Liver (tissue), 9 donors: ENCODE results near the gene CHSY1. TPM values are rescaled to one million over a fixed set of nuclear protein-coding genes. Genes with fewer than 3 reads are reported as not detected.

Experiments
- DNase-seq: peaks from one replicate; pipeline ENCODE4 v3.0.0-alpha.2; 2017; ENCODE audit warnings: low spot score
- H3K27ac ChIP-seq, 2 donors: one replicate each; pipeline ENCODE4 v1.7.0; 2013; ENCODE audit warnings: inconsistent platforms in 2 of 2, low read length in 2 of 2, control low read depth in 1 of 2, low read depth in 1 of 2, mild to moderate bottlenecking in 1 of 2
- H3K27me3 ChIP-seq, 4 donors: one replicate each; pipeline versions ENCODE4 v1.6.1 to v1.7.0; 2013; ENCODE audit warnings: low read length in 3 of 4, inconsistent platforms in 1 of 4, mild to moderate bottlenecking in 1 of 4, moderate library complexity in 1 of 4; ENCODE audit not compliant: control insufficient read depth in 4 of 4, insufficient read depth in 4 of 4
- H3K36me3 ChIP-seq, 4 donors: one replicate each; pipeline versions ENCODE4 v1.6.1 to v1.7.0; 2013; ENCODE audit warnings: low read length in 3 of 4, mild to moderate bottlenecking in 3 of 4, low read depth in 1 of 4, moderate library complexity in 1 of 4; ENCODE audit not compliant: control insufficient read depth in 4 of 4, insufficient read depth in 3 of 4
- H3K4me1 ChIP-seq, 4 donors: one replicate each; pipeline versions ENCODE4 v1.6.1 to v1.7.0; 2013; ENCODE audit warnings: low read length in 3 of 4, mild to moderate bottlenecking in 3 of 4, moderate library complexity in 1 of 4; ENCODE audit not compliant: control insufficient read depth in 4 of 4, insufficient read depth in 4 of 4
- H3K4me3 ChIP-seq, 3 donors: one replicate each; pipeline versions ENCODE4 v1.6.1 to v1.7.0; 2013; ENCODE audit warnings: low read length in 3 of 3, control low read depth in 1 of 3, low read depth in 1 of 3, mild to moderate bottlenecking in 1 of 3
- H3K9ac ChIP-seq, 2 donors: one replicate each; pipeline ENCODE4 v1.7.0; 2013; ENCODE audit warnings: low read length in 2 of 2, mild to moderate bottlenecking in 2 of 2, moderate library complexity in 2 of 2, control low read depth in 1 of 2, low read depth in 1 of 2
- H3K9me3 ChIP-seq, 4 donors: one replicate each; pipeline versions ENCODE4 v1.6.1 to v1.7.0; 2013; ENCODE audit warnings: low read length in 3 of 4; ENCODE audit not compliant: control insufficient read depth in 4 of 4
- ATF3 ChIP-seq: IDR thresholded peaks from 2 replicates; pipeline ENCODE4 v1.6.1; 2016; ENCODE audit warnings: antibody characterized with exemption
- CTCF ChIP-seq: fragments of 150-350 bp; IDR thresholded peaks from 2 replicates; pipeline ENCODE4 v1.5.1; 2017; ENCODE audit warnings: improper control_type of control experiment, low read depth, low read length; ENCODE audit not compliant: missing input control
- EGR1 ChIP-seq, 2 donors: IDR thresholded peaks; 2 replicates each; pipeline ENCODE4 v1.6.1; 2016 to 2018; ENCODE audit warnings: antibody characterized with exemption in 2 of 2, low read depth in 2 of 2
- FOXA1 ChIP-seq: IDR thresholded peaks from 2 replicates; pipeline ENCODE4 v1.6.1; 2016; ENCODE audit warnings: antibody characterized with exemption
- FOXA2 ChIP-seq: IDR thresholded peaks from 2 replicates; pipeline ENCODE4 v1.6.1; 2016; ENCODE audit warnings: antibody characterized with exemption
- HNF4A ChIP-seq, 2 donors: conservative IDR thresholded peaks; 2 replicates each; pipeline ENCODE4 v1.6.1; 2016; ENCODE audit warnings: antibody characterized with exemption in 2 of 2, mild to moderate bottlenecking in 2 of 2
- HNF4G ChIP-seq: IDR thresholded peaks from 2 replicates; pipeline ENCODE4 v1.6.1; 2016; ENCODE audit warnings: antibody characterized with exemption
- JUND ChIP-seq, 2 donors: IDR thresholded peaks; 2 replicates each; pipeline ENCODE4 v1.6.1; 2016; ENCODE audit warnings: antibody characterized with exemption in 2 of 2
- MAX ChIP-seq: IDR thresholded peaks from 2 replicates; pipeline ENCODE4 v1.6.1; 2016; ENCODE audit warnings: antibody characterized with exemption
- NR2F2 ChIP-seq: IDR thresholded peaks from 2 replicates; pipeline ENCODE4 v1.6.1; 2016; ENCODE audit warnings: antibody characterized with exemption
- REST ChIP-seq: IDR thresholded peaks from 2 replicates; pipeline ENCODE4 v1.6.1; 2016; ENCODE audit warnings: antibody characterized with exemption, mild to moderate bottlenecking
- RXRA ChIP-seq, 2 donors: IDR thresholded peaks; 2 replicates each; pipeline ENCODE4 v1.6.1; 2017 to 2018; ENCODE audit warnings: antibody characterized with exemption in 2 of 2, mild to moderate bottlenecking in 1 of 2
- SP1 ChIP-seq: IDR thresholded peaks from 2 replicates; pipeline ENCODE4 v1.6.1; 2018; ENCODE audit warnings: antibody characterized with exemption, mild to moderate bottlenecking
- TAF1 ChIP-seq: conservative IDR thresholded peaks from 2 replicates; pipeline ENCODE4 v1.6.1; 2016; ENCODE audit warnings: antibody characterized with exemption, mild to moderate bottlenecking
- YY1 ChIP-seq: IDR thresholded peaks from 2 replicates; pipeline ENCODE4 v1.6.1; 2016; ENCODE audit warnings: antibody characterized with exemption, mild to moderate bottlenecking
- WGBS: extraction: QIAGEN DNeasy Blood & Tissue Kit; methylation state at CpG from one replicate; pipeline ENCODE4 v1.1.7; 2013; 5-methylcytosine and 5-hydroxymethylcytosine counted together
- polyA plus RNA-seq, 2 donors: library from polyadenylated mRNA; stranded (reverse) in 1 of 2; unstranded in 1 of 2; fragments of 200-250 nt in 1 of 2; fragments of >200 nt in 1 of 2; fragmentation: Nextera tagmentation in 1 of 2; extraction: Ambion mirVana in 1 of 2; gene quantifications; one replicate each; pipeline versions ENCODE4 v1.2.1 to v1.2.3, GENCODE V29; 2013 to 2015
- total RNA-seq, 2 donors: library from RNA; depleted of rRNA; stranded (reverse); fragments of >200 nt; gene quantifications; one replicate each; pipeline ENCODE4 v1.2.3, GENCODE V29; 2014
- donor health status: healthy.
- donor health status: healthy.
- donor health status: healthy.
- donor health status: healthy.
- donor health status: healthy.

CHSY1 gene
- total and polyA plus RNA-seq, 4 donors = 1.4 to 12.3 (median 6.6) TPM

- Histone ChIP-seq H3K4me1 (no peaks in the 10 kb centered on the region), H3K27me3 (no peaks in the 10 kb centered on the region), H3K4me3 (no peak overlapping the region), H3K9ac (no peak overlapping the region), H3K9me3 (no peaks in the 10 kb centered on the region), H3K27ac (peak overlapping the region in 1 of 2 donors; percentile 45), H3K36me3 (no peaks in the 10 kb centered on the region)
- TF ChIP-seq FOXA2 (no peak), RXRA (IDR thresholded peaks at IDR 0.05) (no peak)
- 88% methylated on average over 17 of the region's 17 CpGs for WGBS
- no peak for DNase-seq
These were observed 58.7 kb downstream of the CHSY1 start for GRCh38 chr15:101193120-101193644.

GRCh38 chr15:101192081-101192480 lies 59.8 kb downstream of the CHSY1 start:
- Histone ChIP-seq H3K4me1 (no peaks in the 10 kb centered on the region), H3K9ac (no peak overlapping the region)
- whole genome bisulfite sequencing = 79% methylated on average over 3 of the region's 3 CpGs

GRCh38 chr15:101191242-101191641 lies 60.6 kb downstream of the CHSY1 start:
- TF ChIP-seq RXRA (IDR thresholded peaks at IDR 0.05) (no peak), YY1 (no peak), SP1 (no peak), CTCF (no peak), HNF4A (conservative IDR thresholded peaks at IDR 0.05) (no peak), HNF4G (no peak), TAF1 (no peak), NR2F2 (no peak), JUND (IDR thresholded peaks at IDR 0.05) (no peak), FOXA2 (no peak), FOXA1 (no peak)
- Histone ChIP-seq H3K4me3 (no peak overlapping the region), H3K36me3 (no peaks in the 10 kb centered on the region), H3K27ac (peak overlapping the region in 1 of 2 donors; percentile 25), H3K9me3 (no peaks in the 10 kb centered on the region), H3K9ac (no peak overlapping the region), H3K27me3 (no peaks in the 10 kb centered on the region), H3K4me1 (no peaks in the 10 kb centered on the region)
- WGBS = 77% methylated on average over 3 of the region's 3 CpGs
- no peak for DNase-seq

More at GRCh38 chr15:101192081-101192480, 59.8 kb downstream of the CHSY1 start:
- Histone ChIP-seq H3K36me3 (no peaks in the 10 kb centered on the region), H3K27me3 (no peaks in the 10 kb centered on the region), H3K4me3 (no peak overlapping the region), H3K27ac (no peak overlapping the region), H3K9me3 (no peaks in the 10 kb centered on the region)
- no peak for TF ChIP-seq HNF4G
- no peak for TF ChIP-seq TAF1
- TF ChIP-seq SP1 = no peak
- no peak for TF ChIP-seq HNF4A (conservative IDR thresholded peaks at IDR 0.05)
- TF ChIP-seq FOXA2 = no peak
- DNase-seq = no peak

GRCh38 chr15:101190092-101190595 lies 61.7 kb downstream of the CHSY1 start:
- H3K4me3 ChIP-seq = no peak overlapping the region
- WGBS = 85% methylated on average over 3 of the region's 3 CpGs
- H3K9ac ChIP-seq = no peak overlapping the region
- peak overlapping the region; percentile 40 to 72 for H3K27ac ChIP-seq
- H3K9me3 ChIP-seq = no peaks in the 10 kb centered on the region
- no peaks in the 10 kb centered on the region for H3K27me3 ChIP-seq
- no peaks in the 10 kb centered on the region for H3K4me1 ChIP-seq
- no peaks in the 10 kb centered on the region for H3K36me3 ChIP-seq
- no peak for DNase-seq
- TF ChIP-seq FOXA1 (no peak), ATF3 (no peak), SP1 (no peak), REST (no peak), HNF4G (no peak), CTCF (no peak), EGR1 (IDR thresholded peaks at IDR 0.05; ENCODE audit: low read depth in 2 of 2) (no peak), MAX (no peak), NR2F2 (no peak)
